NCI-H510A treated with DMSO at 0.1 percent for 48 hours (cell line): ENCODE results near the gene CROCC2.
A peak's percentile ranks its signal among the peaks of the same experiment; 100 is the strongest.

Experiments
- DNase-seq: peaks from one replicate; lab custom pipeline; 2025; lab: John Stamatoyannopoulos, UW

Gene CROCC2

DNA sequence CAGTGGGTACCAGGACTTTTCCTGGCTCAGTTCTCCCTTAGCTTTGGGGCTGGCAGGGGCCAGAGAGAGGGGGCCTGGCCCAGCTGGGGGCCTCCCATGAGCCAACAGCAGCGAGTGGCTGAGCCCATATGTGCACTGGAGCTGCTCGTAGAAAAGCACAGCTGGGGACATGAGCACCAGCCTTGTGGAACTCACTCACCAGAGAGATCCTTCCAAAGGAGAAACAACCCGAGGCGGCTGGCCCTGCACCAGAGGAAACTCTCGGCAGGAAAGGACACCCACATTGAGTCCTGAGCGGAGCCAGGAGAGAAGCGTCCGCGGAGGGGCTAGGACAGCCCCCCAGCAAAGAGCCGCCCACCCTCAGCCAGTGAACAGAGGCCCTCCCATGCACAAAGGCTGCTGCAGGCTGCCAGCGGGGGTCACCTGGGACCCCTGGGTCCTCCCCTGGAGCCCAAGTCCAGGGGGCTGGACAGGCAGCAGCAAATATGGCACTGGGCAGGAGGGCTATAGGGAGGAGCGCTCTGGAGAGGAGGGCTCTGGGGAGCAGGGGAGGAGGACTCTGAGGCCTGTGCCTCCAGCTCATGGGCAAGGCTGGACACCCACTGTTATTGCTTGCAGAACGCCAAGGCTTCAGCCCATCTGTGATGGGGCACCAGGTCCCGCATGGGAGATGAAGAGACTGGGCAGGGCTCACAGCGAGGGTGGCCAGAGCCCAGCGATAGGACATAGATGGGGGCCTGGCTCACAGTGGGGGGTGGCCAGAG lies 50.2 kb downstream of the CROCC2 start:
- no peak for DNase-seq

DNA sequence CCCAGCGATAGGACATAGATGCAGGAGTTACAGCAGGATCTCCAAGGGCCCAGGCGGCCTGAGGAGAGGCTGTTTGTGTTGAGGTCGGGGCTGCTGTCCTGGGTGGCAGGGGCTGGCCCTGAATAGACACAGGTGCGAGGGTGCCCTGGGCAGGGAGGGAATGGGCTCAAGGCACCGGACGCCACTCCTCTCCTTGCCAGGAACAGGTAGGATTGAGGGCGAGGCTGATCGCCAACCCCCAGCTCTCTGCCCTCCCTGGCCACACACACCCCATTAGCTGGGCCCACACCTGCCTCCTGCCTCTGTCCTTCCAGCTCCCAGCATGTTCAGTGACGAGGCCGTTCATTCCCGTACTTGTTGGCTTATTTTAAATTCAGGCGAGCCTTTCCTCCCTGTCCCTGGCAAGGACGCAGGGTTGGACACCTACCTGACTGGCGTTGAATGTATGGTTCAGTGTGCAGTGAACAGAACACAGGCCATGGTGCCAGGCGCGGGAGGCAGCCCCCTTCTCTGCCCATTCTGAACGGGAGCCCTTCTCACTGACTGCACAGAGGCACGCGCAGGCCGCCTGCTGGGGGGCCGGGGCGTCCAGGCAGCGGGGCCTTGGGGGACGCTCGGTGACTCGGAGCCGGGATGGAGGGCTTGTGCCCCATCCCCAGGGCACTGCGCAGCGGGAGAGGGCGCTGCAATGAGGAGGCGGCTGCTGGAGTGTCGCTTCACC lies 51.0 kb downstream of the CROCC2 start:
- no peak for DNase-seq

DNA sequence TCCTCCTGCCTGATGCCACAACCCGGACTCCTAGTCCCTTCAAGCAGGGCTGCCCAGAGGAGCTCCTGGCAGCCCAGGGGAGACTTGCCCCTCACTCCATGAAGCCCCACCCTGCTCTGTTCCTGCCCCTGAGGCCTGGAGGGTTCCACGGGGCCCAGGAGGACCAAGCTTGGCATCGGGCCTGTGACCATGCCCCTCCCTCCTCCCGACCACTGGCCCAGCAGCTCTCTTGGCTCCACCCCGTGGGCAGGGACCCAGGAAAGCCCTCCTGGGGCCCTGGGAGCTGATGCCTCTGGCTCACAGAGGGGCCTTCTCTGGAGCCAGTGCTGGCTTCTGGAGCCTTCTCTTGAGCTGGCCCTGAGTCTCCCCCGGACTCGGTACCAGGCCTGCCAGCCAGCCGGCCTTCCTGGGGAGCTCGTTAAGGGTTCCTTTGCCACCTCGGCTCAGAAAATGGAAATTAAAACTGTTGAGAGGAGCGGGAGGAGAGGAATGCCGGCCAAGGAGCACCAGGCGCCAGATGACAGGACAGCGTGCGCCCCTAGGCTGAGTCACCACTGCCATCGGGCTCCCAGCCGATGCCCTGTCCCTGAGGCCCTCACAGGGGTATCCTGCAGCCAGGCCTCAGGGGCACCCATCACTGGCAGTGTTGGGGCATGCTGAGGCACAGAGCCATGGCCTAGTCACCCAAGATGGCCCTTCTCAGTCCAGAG lies 51.7 kb downstream of the CROCC2 start:
- DNase-seq: no peak

- DNase-seq: no peak
Measured at GRCh38 chr2:240958366-240959213, 52.5 kb downstream of the CROCC2 start.

DNA sequence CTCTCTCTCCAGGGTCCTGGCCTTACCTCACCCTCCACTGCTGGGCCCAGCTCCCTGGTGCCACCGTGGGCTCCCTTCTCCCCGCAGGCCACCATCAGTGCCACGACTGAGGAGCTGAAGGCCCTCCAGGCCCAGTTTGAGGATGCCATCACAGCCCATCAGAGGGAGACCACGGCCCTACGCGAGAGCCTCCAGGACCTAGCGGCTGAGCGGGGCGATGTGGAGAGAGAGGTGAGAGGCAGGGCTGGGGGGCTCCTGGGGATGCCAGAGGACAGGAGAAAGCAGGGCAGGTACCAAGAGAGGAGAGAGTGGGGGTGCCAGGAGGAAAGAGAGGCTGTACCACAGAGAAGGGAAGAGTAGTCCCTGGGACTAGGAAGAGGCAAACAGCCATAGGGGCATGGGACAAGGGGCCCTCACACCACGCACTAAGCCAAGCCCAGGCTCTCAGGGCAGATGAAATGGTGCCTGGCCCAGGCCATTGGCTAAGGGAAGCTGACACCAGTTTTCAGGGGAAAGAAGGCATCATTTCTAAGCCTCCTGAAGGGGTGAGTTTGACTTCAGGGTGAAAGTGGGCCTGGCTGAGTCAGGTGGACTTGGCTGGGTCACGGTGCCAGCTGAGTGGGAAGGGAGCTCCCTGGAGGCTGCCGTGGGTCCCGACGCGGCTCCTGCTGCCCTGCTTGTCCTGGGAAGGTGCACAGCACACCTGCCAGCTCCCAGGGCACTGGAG lies 53.2 kb downstream of the CROCC2 start:
- DNase-seq: no peak

DNA sequence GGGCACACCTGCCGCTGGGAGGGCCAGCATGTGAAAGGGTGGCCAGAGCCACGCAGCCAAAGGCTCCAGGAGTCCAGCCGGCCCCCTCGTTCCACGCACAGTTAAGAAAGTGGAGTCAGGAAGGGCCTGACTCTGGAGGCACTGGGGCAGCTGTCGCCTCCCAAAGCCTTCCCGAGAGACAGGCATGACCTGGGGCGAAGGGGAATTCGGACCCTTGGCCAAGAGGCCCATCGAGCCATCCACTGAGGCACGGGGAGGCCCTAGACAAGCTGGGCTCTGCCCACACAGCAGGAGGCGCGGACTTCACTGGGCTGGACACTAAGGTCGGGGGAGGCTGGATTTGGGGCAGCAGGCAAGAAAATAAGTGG lies 53.8 kb downstream of the CROCC2 start:
- DNase-seq: no peak

DNA sequence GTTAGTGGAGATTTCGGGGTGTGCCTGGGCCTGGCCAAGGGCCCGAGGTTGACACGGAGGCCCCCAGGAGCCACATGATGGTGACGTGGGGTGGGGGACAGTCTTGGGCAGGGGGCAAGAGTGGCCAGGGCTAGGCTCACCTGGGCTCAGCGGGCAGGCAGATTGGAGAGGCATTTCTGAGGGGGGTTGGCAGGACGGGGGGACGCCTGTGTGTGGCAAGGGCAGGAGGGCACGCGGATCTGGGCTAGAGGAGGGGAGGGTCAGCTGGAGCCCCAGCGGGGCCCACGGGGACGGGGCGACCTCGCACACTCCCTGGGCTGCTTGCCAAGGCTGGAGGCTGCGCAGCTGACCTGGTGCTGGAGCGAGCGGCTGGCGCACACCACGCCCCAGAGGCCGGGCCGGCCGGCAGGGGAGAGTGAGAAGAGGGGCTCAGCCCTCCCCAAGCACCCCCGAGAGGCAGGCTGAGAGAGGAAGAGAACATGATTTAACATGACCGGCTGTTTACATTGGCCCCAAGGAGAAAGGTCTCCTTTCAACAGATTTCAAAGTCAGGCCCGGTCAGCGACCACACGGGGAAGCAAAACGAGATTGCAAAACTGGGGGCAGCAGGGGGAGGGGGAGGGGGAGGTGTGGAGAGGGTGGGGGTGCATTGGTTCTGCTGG lies 54.3 kb downstream of the CROCC2 start:
- peak; percentile 38 for DNase-seq

DNA sequence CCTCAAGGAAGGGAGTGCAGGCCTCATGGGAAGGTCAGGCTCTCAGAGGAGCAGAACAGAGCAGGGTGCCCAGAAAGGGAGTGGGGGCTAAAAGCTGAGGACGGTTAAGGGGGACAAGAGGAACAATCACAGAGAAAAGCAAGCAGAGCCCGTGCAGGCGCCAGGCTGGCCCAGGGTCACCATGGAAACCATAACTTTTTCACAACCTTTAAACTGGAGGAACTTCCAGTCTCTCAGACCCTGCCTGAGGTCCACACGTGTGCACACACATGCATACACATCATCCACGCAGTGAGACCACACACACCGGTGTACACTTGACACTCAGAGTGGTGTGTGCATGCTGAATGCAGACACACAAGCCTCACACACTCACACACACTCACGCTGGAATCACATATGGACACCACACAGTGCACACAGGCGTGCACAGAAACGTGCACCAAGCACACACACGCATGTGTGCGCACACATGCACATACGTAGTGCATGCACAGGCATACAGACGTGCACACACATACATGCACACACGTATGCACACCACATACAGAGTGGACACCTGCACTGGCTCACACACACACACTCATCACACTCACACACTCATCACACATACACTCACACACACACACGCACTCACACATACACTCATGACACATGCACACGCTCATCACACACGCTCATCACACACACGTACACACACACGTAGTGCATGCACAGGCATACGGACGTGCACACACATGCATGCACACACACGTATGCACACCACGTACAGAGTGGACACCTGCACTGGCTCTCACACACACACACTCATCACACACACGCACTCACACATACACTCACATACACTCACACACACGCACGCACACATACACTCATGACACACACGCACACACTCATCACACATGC lies 55.1 kb downstream of the CROCC2 start:
- no peak for DNase-seq

GRCh38 chr2:240961910-240962299 lies 55.8 kb downstream of the CROCC2 start:
- DNase-seq: no peak

DNA sequence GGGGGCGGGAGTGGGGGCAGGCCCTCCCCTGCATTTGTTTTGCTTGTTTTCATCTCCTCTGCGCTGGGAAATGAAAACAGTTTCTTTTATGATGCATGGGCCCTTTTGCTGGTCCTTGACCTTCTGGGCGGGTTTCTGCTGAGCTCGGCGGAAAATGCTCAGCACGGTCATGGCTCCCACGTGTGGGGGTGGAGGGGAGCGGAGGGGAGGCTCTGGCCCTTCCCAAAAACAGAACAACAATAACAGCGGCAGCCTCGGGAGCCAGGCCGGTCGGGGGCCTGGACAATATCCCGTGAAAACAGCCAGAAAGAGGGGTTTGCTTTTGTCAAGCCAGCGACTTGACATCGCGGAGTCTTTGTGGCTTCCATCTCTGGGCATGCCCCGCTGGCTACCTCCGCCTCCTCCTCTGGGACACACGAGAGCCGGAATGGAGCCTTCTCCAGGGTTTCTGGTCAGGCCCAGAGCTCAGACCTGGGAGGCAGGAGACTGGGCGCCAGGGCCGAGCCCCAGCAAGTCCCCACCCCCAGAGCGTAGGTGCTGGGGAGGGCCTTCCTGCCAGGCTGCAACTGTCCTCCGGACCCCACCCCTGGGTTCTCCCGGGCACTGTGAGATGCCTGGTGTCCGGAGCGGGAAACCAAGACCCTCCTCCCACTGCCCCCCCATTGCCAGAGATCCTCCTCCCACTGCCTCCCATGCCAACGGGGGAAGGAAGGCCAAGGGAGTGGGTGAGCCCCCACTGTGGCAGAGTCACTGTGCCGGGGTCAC lies 56.3 kb downstream of the CROCC2 start:
- no peak for DNase-seq

DNA sequence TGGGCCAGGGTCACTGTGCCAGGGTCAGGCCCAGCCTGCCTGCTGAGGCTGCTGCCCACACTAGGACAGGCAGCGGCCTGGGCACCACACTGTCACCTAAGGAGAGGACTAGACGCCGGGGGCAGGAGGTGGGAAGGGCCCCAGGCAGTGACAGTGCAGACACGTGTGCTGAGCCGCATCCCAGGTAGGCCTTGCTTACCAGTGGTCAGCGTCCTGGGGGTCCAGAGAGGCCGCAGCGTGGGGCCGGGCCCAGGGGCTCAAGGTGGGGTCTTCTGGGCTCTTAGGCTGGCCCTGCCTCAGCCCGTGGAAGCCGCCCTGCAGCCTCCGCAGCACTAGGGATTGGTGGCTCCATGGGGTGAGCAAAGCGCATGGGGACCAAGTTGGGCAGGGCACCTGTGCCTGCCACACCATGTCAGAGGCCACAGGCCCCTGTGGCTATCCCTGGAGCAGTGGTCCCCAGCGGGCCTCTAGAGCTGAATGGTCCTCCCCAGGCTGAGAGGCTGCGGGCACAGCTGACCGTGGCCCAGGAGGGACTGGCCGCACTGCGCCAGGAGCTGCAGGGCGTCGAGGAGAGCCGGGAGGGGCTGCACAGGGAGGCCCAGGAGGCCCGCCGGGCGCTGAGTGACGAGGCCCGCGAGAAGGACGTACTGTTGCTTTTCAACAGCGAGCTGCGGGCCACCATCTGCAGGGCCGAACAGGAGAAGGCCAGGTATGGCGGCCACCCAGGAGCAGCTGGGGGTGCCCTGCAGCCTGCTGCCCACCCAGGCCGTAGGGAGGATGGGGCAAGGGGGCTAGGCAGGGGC lies 57.1 kb downstream of the CROCC2 start:
- DNase-seq: no peak

- DNase-seq: no peak
Measured at GRCh38 chr2:240963868-240964703, 58.0 kb downstream of the CROCC2 start.

DNA sequence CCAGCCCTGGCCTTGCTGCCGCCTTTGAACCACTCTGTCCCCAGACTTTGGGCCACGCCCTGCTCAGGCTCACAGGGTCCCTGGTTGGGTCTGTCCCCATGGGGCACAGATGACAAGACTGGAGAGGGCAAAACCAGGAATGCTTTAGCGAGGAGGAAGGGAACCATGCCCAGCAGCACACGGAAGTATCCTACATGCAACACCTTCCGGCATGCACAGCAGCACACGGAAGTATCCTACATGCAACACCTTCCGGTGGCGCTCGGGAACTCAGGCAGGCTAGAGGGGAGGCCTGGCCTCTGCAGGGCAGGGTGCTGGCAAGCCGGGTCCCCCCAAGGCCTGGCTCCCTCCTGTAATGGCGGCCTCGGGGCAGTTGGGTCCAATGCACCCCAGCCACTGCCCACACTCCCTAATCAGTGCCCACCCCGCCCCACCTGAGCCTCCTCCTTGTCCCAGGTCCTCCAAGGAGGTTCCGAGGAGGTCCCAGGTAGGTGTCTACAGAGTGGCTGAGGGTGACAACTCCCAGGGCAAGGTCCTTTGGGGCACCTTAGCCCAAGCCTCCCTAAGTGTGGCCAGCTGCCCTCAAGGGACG lies 58.7 kb downstream of the CROCC2 start:
- no peak for DNase-seq

DNA sequence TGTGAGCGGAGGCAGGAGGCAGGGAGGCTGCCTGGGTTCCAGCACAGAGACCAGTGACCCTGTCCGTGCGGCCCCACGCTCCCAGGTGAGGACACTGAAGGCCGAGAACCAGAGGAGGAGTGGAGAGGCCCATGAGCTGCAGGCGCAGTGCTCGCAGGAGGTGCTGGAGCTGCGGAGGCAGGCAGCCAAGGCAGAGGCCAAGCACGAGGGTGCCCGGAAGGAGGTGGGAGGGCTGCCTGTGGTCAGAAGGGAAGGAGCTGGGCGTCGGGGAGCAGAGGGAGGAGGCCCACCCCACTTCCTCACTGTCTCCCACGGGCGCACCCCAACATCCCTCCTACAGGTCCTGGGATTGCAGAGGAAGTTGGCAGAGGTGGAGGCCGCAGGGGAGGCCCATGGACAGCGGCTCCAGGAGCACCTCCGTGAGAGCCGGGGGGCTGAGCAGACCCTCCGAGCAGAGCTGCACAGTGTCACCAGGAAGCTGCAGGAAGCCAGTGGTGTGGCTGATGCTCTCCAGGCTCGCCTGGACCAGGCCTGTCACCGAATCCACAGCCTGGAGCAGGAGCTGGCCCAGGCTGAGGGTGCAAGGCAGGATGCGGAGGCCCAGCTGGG lies 59.3 kb downstream of the CROCC2 start:
- DNase-seq: no peak

DNA sequence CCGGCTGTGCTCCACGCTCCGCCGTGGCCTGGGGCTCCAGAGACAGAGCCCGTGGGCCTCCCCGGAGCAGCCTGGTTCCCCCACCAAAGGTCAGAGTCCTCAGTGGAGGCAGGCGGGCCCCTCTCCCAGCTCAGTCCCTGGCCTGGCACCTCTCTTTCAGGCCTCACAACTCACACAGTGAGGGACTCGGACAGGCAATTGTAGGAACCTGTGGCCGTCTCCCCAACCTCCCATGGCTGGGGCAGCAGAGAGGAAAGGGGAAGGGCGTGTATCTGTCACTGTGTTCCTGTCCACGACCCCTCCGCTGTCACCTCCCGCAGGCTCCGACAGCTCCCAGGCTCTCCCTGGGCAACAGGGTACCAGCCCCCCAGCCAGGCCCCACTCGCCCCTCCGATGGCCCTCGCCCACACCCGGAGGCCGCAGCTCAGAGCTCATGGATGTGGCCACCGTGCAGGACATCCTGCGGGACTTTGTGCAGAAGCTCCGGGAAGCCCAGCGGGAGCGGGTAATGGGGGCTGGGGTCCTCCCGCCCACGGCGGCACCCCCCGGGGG lies 59.8 kb downstream of the CROCC2 start:
- DNase-seq: no peak

DNA sequence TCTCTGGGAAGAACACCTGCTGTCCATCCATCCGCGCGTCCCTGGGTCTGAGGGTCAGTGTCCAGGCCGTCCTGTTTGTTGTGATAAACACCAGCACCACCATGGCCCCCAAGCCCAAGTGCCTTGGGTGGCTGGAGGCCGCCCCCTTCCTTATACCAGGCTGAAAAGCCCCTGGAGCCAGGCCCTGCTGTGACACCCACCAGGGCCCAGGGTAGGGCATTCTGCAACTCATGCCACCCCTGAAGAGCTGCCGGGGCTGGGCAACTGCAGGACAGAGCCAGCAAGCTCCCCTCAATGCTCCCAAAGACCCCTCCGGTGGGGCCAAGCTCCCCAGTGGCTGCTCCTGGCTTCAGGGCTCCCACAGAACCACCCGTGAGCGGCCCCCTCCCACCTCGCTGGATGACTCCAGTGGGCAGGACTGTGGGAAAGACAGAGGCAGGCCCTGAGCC lies 60.3 kb downstream of the CROCC2 start:
- DNase-seq: no peak
